Measurements from ENCODE around the gene FAM204A.

FAM204A gene

GRCh38 chr10:118324140-118324539 is 18.0 kb downstream of the FAM204A start:
- Histone ChIP-seq H4K20me1 (ENCODE audit: insufficient read depth) (no peaks in the 10 kb centered on the region), H3K36me3 (ENCODE audit: insufficient read depth) (peaks cover 5% of the 10 kb centered on the region), H3K27ac (no peak overlapping the region), H3K4me2 (no peak overlapping the region), H3K4me1 (ENCODE audit: low read depth, poor library complexity, severe bottlenecking) (no peaks in the 10 kb centered on the region), H3K79me2 (ENCODE audit: insufficient read depth, low read depth) (no peaks in the 10 kb centered on the region), H2AFZ (ENCODE audit: low read depth) (no peak overlapping the region), H3K27me3 (ENCODE audit: insufficient read depth, low read depth) (no peaks in the 10 kb centered on the region), H3K9ac (no peak overlapping the region), H3K4me3 (IDR thresholded peaks at IDR 0.05; ENCODE audit: insufficient read depth, low read depth, low read length) (no peak overlapping the region)
- TF ChIP-seq CTCF (conservative IDR thresholded peaks at IDR 0.05; ENCODE audit: low read depth, low read length) = no peak

GRCh38 chr10:118321724-118322575 is 20.2 kb downstream of the FAM204A start:
- Histone ChIP-seq H3K9ac (no peak overlapping the region), H2AFZ (ENCODE audit: low read depth) (no peak overlapping the region), H3K36me3 (ENCODE audit: insufficient read depth) (peaks cover 5% of the 10 kb centered on the region; the same call in 1 of the 2 replicates), H3K79me2 (ENCODE audit: insufficient read depth, low read depth) (no peaks in the 10 kb centered on the region), H3K27ac (no peak overlapping the region), H3K4me1 (ENCODE audit: low read depth, poor library complexity, severe bottlenecking) (no peaks in the 10 kb centered on the region), H4K20me1 (ENCODE audit: insufficient read depth) (no peaks in the 10 kb centered on the region), H3K4me2 (no peak overlapping the region), H3K4me3 (IDR thresholded peaks at IDR 0.05; ENCODE audit: insufficient read depth, low read depth, low read length) (no peak overlapping the region), H3K27me3 (ENCODE audit: insufficient read depth, low read depth) (no peaks in the 10 kb centered on the region)
- TF ChIP-seq CTCF (conservative IDR thresholded peaks at IDR 0.05; ENCODE audit: low read depth, low read length) = no peak

GRCh38 chr10:118315629-118316028 is 26.5 kb downstream of the FAM204A start:
- H3K4me1 ChIP-seq (ENCODE audit: low read depth, poor library complexity, severe bottlenecking) = no peaks in the 10 kb centered on the region
- H3K36me3 ChIP-seq (ENCODE audit: insufficient read depth) = no peaks in the 10 kb centered on the region
- H3K4me3 ChIP-seq (IDR thresholded peaks at IDR 0.05; ENCODE audit: insufficient read depth, low read depth, low read length) = no peak overlapping the region

GRCh38 chr10:118314882-118315281 is 27.2 kb downstream of the FAM204A start:
- Histone ChIP-seq H3K4me2 (no peak overlapping the region), H3K4me1 (ENCODE audit: low read depth, poor library complexity, severe bottlenecking) (no peaks in the 10 kb centered on the region), H3K79me2 (ENCODE audit: insufficient read depth, low read depth) (no peaks in the 10 kb centered on the region), H3K27ac (no peak overlapping the region), H3K36me3 (ENCODE audit: insufficient read depth) (no peaks in the 10 kb centered on the region), H3K9ac (no peak overlapping the region), H3K4me3 (IDR thresholded peaks at IDR 0.05; ENCODE audit: insufficient read depth, low read depth, low read length) (no peak overlapping the region), H2AFZ (ENCODE audit: low read depth) (no peak overlapping the region), H4K20me1 (ENCODE audit: insufficient read depth) (no peaks in the 10 kb centered on the region), H3K27me3 (ENCODE audit: insufficient read depth, low read depth) (no peaks in the 10 kb centered on the region)
- TF ChIP-seq CTCF (conservative IDR thresholded peaks at IDR 0.05; ENCODE audit: low read depth, low read length) = no peak

More at GRCh38 chr10:118315629-118316028, 26.5 kb downstream of the FAM204A start:
- no peak for TF ChIP-seq CTCF (conservative IDR thresholded peaks at IDR 0.05; ENCODE audit: low read depth, low read length)
- Histone ChIP-seq H3K9ac (no peak overlapping the region), H3K27ac (no peak overlapping the region), H2AFZ (ENCODE audit: low read depth) (no peak overlapping the region), H3K27me3 (ENCODE audit: insufficient read depth, low read depth) (no peaks in the 10 kb centered on the region), H3K79me2 (ENCODE audit: insufficient read depth, low read depth) (no peaks in the 10 kb centered on the region), H4K20me1 (ENCODE audit: insufficient read depth) (no peaks in the 10 kb centered on the region), H3K4me2 (no peak overlapping the region)
